Measurements from ENCODE around the gene ARFGAP2.

ARFGAP2 gene

GRCh38 chr11:47186700-47187695 is 10.3 kb upstream of the ARFGAP2 start:
- peak; percentile 61 for DNase-seq

GRCh38 chr11:47186076-47186699 is 9.5 kb upstream of the ARFGAP2 start, which contains the start of gene PACSIN3:
Gene PACSIN3 (minus strand): TSS chr11:47186434. CDS start chr11:47182727, 3,707 bp downstream.
- peak; percentile 36 for DNase-seq

GRCh38 chr11:47185305-47186075 is 8.8 kb upstream of the ARFGAP2 start:
- DNase-seq, result no peak

- no peak for DNase-seq
These were observed 8.1 kb upstream of the ARFGAP2 start for GRCh38 chr11:47184711-47185304.

- no peak for DNase-seq
These were observed 7.3 kb upstream of the ARFGAP2 start for GRCh38 chr11:47183969-47184368.

- no peak for DNase-seq
These were observed 6.6 kb upstream of the ARFGAP2 start for GRCh38 chr11:47183031-47183856.

- no peak for DNase-seq
These were observed 5.7 kb upstream of the ARFGAP2 start for GRCh38 chr11:47182380-47182779.

- DNase-seq, result no peak
These were observed 4.6 kb upstream of the ARFGAP2 start for GRCh38 chr11:47181271-47181670.

GRCh38 chr11:47180006-47180787 is 3.5 kb upstream of the ARFGAP2 start:
- no peak for DNase-seq

GRCh38 chr11:47179655-47179991 is 2.9 kb upstream of the ARFGAP2 start:
- DNase-seq, result peak; percentile 48

- no peak for DNase-seq
These were observed 2.3 kb upstream of the ARFGAP2 start for GRCh38 chr11:47178737-47179654.

GRCh38 chr11:47178316-47178715 is 1.6 kb upstream of the ARFGAP2 start:
- DNase-seq, result no peak

- DNase-seq, result no peak
These were observed 1.2 kb upstream of the ARFGAP2 start for GRCh38 chr11:47177846-47178245.

GRCh38 chr11:47177229-47177845 is 658 bp upstream of the ARFGAP2 start:
- peak; percentile 81 for DNase-seq

- no peak for DNase-seq
These were observed 842 bp downstream of the ARFGAP2 start for GRCh38 chr11:47175746-47176327.

GRCh38 chr11:47172740-47173336 is 3.8 kb downstream of the ARFGAP2 start:
- no peak for DNase-seq

GRCh38 chr11:47171856-47172255 is 4.8 kb downstream of the ARFGAP2 start:
- no peak for DNase-seq

- no peak for DNase-seq
These were observed 5.4 kb downstream of the ARFGAP2 start for GRCh38 chr11:47171061-47171838.

Measured in stimulated activated CD4-positive, alpha-beta T cell treated with anti-CD3 and anti-CD28 coated beads, Interleukin-4, amount 100 ng/mL, for 24 hours (primary cell).